Pancreas (tissue), 10 donors: Measurements from ENCODE around the gene C18orf54. TPM values are rescaled to one million over a fixed set of nuclear protein-coding genes. Genes with fewer than 3 reads are reported as not detected.

ENCODE experiments used
- ATAC-seq, 4 donors: fragments of 200-7000 bp; cut with Tn5 transposase; one replicate each; pipeline versions ENCODE4 v1.8.0 to v1.9.1; 2020; ENCODE audit warnings: mild to moderate bottlenecking in 4 of 4, moderate library complexity in 4 of 4
- DNase-seq, 6 donors: peaks; one replicate each; pipeline ENCODE4 v3.0.0-alpha.2; 2020
- FAIRE-seq: peaks from 2 replicates; lab custom pipeline; 2012; peaks lifted over from hg19 to GRCh38; lab: Jason Lieb, UNC
- H3K27ac ChIP-seq, 4 donors: fragments of 200-600 bp; sonication (generic); 1 replicate in 3 of 4; 2 replicates in 1 of 4; pipeline versions ENCODE4 v1.5.0 to v1.8.0; 2020
- H3K27me3 ChIP-seq, 4 donors: fragments of 200-600 bp; one replicate each; pipeline ENCODE4 v1.8.0; 2021
- H3K36me3 ChIP-seq, 3 donors: fragments of 200-600 bp; sonication (generic) in 1 of 3; one replicate each; pipeline versions ENCODE4 v1.5.0 to v1.8.0; 2020 to 2021
- H3K4me1 ChIP-seq, 3 donors: fragments of 200-600 bp; one replicate each; pipeline ENCODE4 v1.8.0; 2021
- H3K4me3 ChIP-seq, 4 donors: fragments of 200-600 bp; sonication (generic) in 2 of 4; one replicate each; pipeline versions ENCODE4 v1.5.0 to v1.8.0; 2020 to 2021
- H3K9me3 ChIP-seq, 4 donors: fragments of 200-600 bp; one replicate each; pipeline ENCODE4 v1.8.0; 2021
- CTCF ChIP-seq, 4 donors: fragments of 200-600 bp; sonication (generic) in 3 of 4; IDR thresholded peaks; one replicate each; pipeline versions ENCODE4 v1.5.0 to v1.8.0; 2021; ENCODE audit warnings: antibody characterized with exemption in 4 of 4
- WGBS, 2 donors: extraction: QIAGEN DNeasy Blood & Tissue Kit; methylation state at CpG; one replicate each; pipeline ENCODE4 v1.1.7; 2013; 5-methylcytosine and 5-hydroxymethylcytosine counted together
- intact Hi-C, 3 donors: fragments of 100-400 bp; cut with DNase I; formaldehyde crosslinking; loops; one replicate each; pipeline versions ENCODE4 v1.11.1 to v1.14.2; 2022
- polyA plus RNA-seq, 2 donors: library from polyadenylated mRNA; stranded (reverse); fragments of 200-250 nt; gene quantifications; one replicate each; pipeline ENCODE4 v1.2.3, GENCODE V29; 2013
- total RNA-seq, 6 donors: library from RNA; stranded (reverse); fragmentation: NEBNext Ultra II Directional in 4 of 6; extraction: Animal tissue kit (Norgen Biotek cat#: 25700) in 4 of 6; gene quantifications; one replicate each; pipeline versions ENCODE4 v1.2.1 to v1.2.4, GENCODE V29; 2021 to 2023
- donor health status: healthy with polysubstance abuse.
- donor health status: DM: no; HTN: no; CAD: no; lungs with moderate emphysema.
- donor health status: DM: no; HTN: no; CAD: no.
- donor health status: control.
- donor health status: control.
- donor health status: Bipolar disorder and iron deficiency.
- donor health status: DM: yes; HTN: yes; CAD: no.
- donor health status: DM: no; HTN: no; CAD: no.
- donor health status: DM: no; HTN: no; CAD: no.
- donor health status: DM: yes; HTN: yes; CAD: no.

C18orf54 gene
- total and polyA plus RNA-seq, 8 donors, result 0.14 to 1.4 (median 0.27) TPM

- FAIRE-seq, result no peak
- 76 to 82% methylated on average over 3 of the region's 3 CpGs for WGBS, 2 donors
Observed at GRCh38 chr18:54387631-54388030, 29.9 kb downstream of the C18orf54 start.

GRCh38 chr18:54388203-54389142 lies 30.8 kb downstream of the C18orf54 start:
- peak in 2 of 4 donors; percentile 75 to 80 for ATAC-seq
- no peaks in the 10 kb centered on the region for H3K4me1 ChIP-seq
- intact Hi-C loops, result no loop called here
- FAIRE-seq, result no peak
- TF ChIP-seq CTCF (IDR thresholded peaks at IDR 0.05), result no peak
- H3K27ac ChIP-seq, result no peak overlapping the region
- H3K36me3 ChIP-seq, result no peaks in the 10 kb centered on the region
- H3K4me3 ChIP-seq, result no peak overlapping the region
- no peaks in the 10 kb centered on the region for H3K27me3 ChIP-seq
- no peaks in the 10 kb centered on the region for H3K9me3 ChIP-seq
- WGBS, 2 donors, result 52 to 56% methylated on average over 6 of the region's 6 CpGs
- DNase-seq, result peak in 1 of 6 donors; percentile 21

More at GRCh38 chr18:54387631-54388030, 29.9 kb downstream of the C18orf54 start:
- H3K9me3 ChIP-seq, result no peaks in the 10 kb centered on the region
- ATAC-seq (no peak), DNase-seq (no peak)
- H3K4me1 ChIP-seq, result no peaks in the 10 kb centered on the region
- H3K27ac ChIP-seq, result no peak overlapping the region
- no peak for TF ChIP-seq CTCF (IDR thresholded peaks at IDR 0.05)
- no peaks in the 10 kb centered on the region for H3K36me3 ChIP-seq
- no peak overlapping the region for H3K4me3 ChIP-seq
- H3K27me3 ChIP-seq, result no peaks in the 10 kb centered on the region
- intact Hi-C loops, result no loop called here

- TF ChIP-seq CTCF (IDR thresholded peaks at IDR 0.05), result no peak
- no peak for DNase-seq
- intact Hi-C loops, result no loop called here
- H3K4me3 ChIP-seq, result no peak overlapping the region
- no peaks in the 10 kb centered on the region for H3K36me3 ChIP-seq
- no peak overlapping the region for H3K27ac ChIP-seq
- WGBS, 2 donors, result 21 to 44% methylated on average over 2 of the region's 2 CpGs
- no peaks in the 10 kb centered on the region for H3K27me3 ChIP-seq
- no peak for FAIRE-seq
- H3K9me3 ChIP-seq, result no peaks in the 10 kb centered on the region
- H3K4me1 ChIP-seq, result no peaks in the 10 kb centered on the region
- no peak for ATAC-seq
Observed at GRCh38 chr18:54389143-54389505, 31.4 kb downstream of the C18orf54 start.

- WGBS, 2 donors, result 63 to 68% methylated on average over 3 of the region's 3 CpGs
- Histone ChIP-seq H3K4me3 (no peak overlapping the region), H3K27ac (no peak overlapping the region), H3K4me1 (no peaks in the 10 kb centered on the region), H3K36me3 (no peaks in the 10 kb centered on the region), H3K27me3 (no peaks in the 10 kb centered on the region), H3K9me3 (no peaks in the 10 kb centered on the region)
- ATAC-seq, result no peak
- no peak for FAIRE-seq
- no peak for DNase-seq
- TF ChIP-seq CTCF (IDR thresholded peaks at IDR 0.05), result no peak
- intact Hi-C loops, result no loop called here
Observed at GRCh38 chr18:54390838-54391237, 33.1 kb downstream of the C18orf54 start.

- WGBS, 2 donors, result 32 to 33% methylated on average over 3 of the region's 3 CpGs
Observed at GRCh38 chr18:54392543-54393023, 34.9 kb downstream of the C18orf54 start.

More at GRCh38 chr18:54392543-54393023, 34.9 kb downstream of the C18orf54 start:
- H3K9me3 ChIP-seq, result no peaks in the 10 kb centered on the region
- intact Hi-C loops, result no loop called here
- peak; percentile 38 to 69 (median 55) for TF ChIP-seq CTCF (IDR thresholded peaks at IDR 0.05)
- no peak overlapping the region for H3K27ac ChIP-seq
- H3K4me1 ChIP-seq, result no peaks in the 10 kb centered on the region
- no peak overlapping the region for H3K4me3 ChIP-seq
- H3K27me3 ChIP-seq, result no peaks in the 10 kb centered on the region
- FAIRE-seq (no peak), ATAC-seq (peak; percentile 74 to 85 (median 82)), DNase-seq (no peak)
- H3K36me3 ChIP-seq, result no peaks in the 10 kb centered on the region
